Measurements from ENCODE around the gene NEDD4.

NEDD4 gene

GRCh38 chr15:55780292-55780691, 213.1 kb downstream of the NEDD4 start:
- DNase-seq (ENCODE audit: low read depth in 2 of 2): no peak

- no peak for DNase-seq (ENCODE audit: low read depth in 2 of 2)
Observed at GRCh38 chr15:55778932-55779331, 214.5 kb downstream of the NEDD4 start.

All from stimulated activated CD8-positive, alpha-beta memory T cell treated with anti-CD3 and anti-CD28 coated beads, Interleukin-15, amount 100 ng/mL, for 48 hours (primary cell).